Thyroid gland (tissue), 4 donors: Measurements from ENCODE around the gene TANGO2. TPM values are rescaled to one million over a fixed set of nuclear protein-coding genes. Genes with fewer than 3 reads are reported as not detected.

Experiments
- DNase-seq, 2 donors: peaks; one replicate each; pipeline ENCODE4 v3.0.0-alpha.2; 2019
- H3K27ac ChIP-seq, 3 donors: fragments of 200-600 bp; sonication (generic); 1 replicate in 2 of 3; 2 replicates in 1 of 3; pipeline ENCODE4 v1.5.1; 2016 to 2019; ENCODE audit warnings: mild to moderate bottlenecking in 1 of 3, moderate library complexity in 1 of 3
- H3K27me3 ChIP-seq: fragments of 200-600 bp; sonication (generic); one replicate; pipeline ENCODE4 v1.5.1; 2019
- H3K36me3 ChIP-seq, 2 donors: fragments of 200-600 bp; sonication (generic); one replicate each; pipeline ENCODE4 v1.5.1; 2016 to 2019
- H3K4me1 ChIP-seq, 2 donors: fragments of 200-600 bp; sonication (generic); one replicate each; pipeline ENCODE4 v1.5.1; 2017 to 2019
- H3K4me3 ChIP-seq, 3 donors: fragments of 200-600 bp; sonication (generic); replicated peaks in 1 of 3; 1 replicate in 2 of 3; 2 replicates in 1 of 3; pipeline ENCODE4 v1.5.1; 2016; ENCODE audit warnings: mild to moderate bottlenecking in 1 of 3
- H3K9me3 ChIP-seq: fragments of 200-600 bp; sonication (generic); one replicate; pipeline ENCODE4 v1.5.1; 2017
- POLR2A ChIP-seq, 2 donors: fragments of 450-650 bp; IDR thresholded peaks; one replicate each; pipeline ENCODE4 v1.6.1; 2017; ENCODE audit warnings: antibody characterized with exemption in 2 of 2, mild to moderate bottlenecking in 2 of 2, moderate library complexity in 1 of 2
- whole genome bisulfite sequencing, 2 donors: methylation state at CpG; one replicate each; pipeline ENCODE4 v1.1.5; 2017; 5-methylcytosine and 5-hydroxymethylcytosine counted together
- intact Hi-C: fragments of 100-400 bp; cut with DNase I; formaldehyde crosslinking; loops from one replicate; pipeline ENCODE4 v1.15.1; 2023
- total RNA-seq, 4 donors: library from RNA; depleted of rRNA; stranded (reverse); fragments of >200 nt; gene quantifications; one replicate each; pipeline ENCODE4 v1.2.3, GENCODE V29; 2016
- TF ChIP-seq, protein P1 (sequence below), 6 experiments: fragments of 200-600 bp in 3 of 6; fragments of 450-650 bp in 3 of 6; sonication (generic) in 3 of 6; IDR thresholded peaks; one replicate each; pipeline ENCODE4 v1.5.1; 2016 to 2019; ENCODE audit warnings: antibody characterized with exemption in 6 of 6, mild to moderate bottlenecking in 2 of 6, inconsistent platforms in 1 of 6, moderate library complexity in 1 of 6

TANGO2 gene, protein sequence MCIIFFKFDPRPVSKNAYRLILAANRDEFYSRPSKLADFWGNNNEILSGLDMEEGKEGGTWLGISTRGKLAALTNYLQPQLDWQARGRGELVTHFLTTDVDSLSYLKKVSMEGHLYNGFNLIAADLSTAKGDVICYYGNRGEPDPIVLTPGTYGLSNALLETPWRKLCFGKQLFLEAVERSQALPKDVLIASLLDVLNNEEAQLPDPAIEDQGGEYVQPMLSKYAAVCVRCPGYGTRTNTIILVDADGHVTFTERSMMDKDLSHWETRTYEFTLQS
- 10 to 100 TPM; 50.3 to 82.7 (median 65.2) TPM for total RNA-seq

DNA sequence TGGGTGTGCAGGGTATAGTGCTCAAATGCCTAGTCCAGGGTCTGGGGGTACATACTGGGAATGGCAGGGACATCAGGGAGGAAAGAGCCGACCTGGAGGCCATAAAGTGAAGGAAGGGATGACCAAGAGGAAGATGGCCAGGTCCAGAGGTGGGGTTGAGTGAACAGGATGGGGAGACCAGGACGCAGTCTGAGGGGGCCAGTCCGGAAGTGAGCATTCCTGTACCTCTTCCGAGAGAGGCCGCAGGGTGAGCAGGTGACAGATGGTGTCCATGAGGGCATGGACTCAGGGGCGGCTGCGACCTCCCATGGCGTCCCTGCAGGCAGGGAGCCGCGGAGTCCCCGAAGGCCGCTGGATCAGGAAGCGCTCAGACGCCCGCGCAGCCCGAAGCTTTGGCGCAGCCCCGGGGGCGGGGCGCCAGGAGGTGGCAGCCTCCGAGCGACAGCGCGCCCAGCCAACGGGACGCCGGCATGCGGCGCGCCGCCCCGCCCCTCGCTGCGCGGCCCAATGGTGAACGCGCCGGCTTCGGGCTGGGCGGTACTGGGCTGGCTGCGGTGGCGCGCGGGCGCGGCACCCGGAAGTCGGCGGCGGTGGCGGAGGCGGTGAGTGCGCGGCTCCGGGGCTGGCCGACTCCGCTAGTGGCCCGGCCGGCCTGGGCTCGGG lies at the start of gene TANGO2:
TSS of gene TANGO2 (plus strand) at position 578 of the 663 bp plus-strand sequence. CDS start 15,689 bp downstream, outside the sequence.
- peak within 1 kb of the TSS; percentile 72 to 99 (median 98) for H3K4me3 ChIP-seq
- WGBS, 2 donors: 3 to 4% methylated on average over 5 of the region's 61 CpGs
- H3K27ac ChIP-seq: peak within 1 kb of the TSS; percentile 94 to 96 (median 96)
- intact Hi-C loops: loop anchor here (10.0 kb wide), 1 partner anchor 94 kb away; the partner anchor contains the start of genes RANBP1 and TRMT2A
- no peaks in the 10 kb centered on the region for H3K9me3 ChIP-seq
- H3K4me1 ChIP-seq: peaks cover 18 to 35% of the 10 kb centered on the region in 2 donors
- no peaks in the 10 kb centered on the region for H3K27me3 ChIP-seq
- no peaks in the 10 kb centered on the region for H3K36me3 ChIP-seq
- peak; percentile 93 for DNase-seq
- peak; percentile 89 to 96 for TF ChIP-seq POLR2A (IDR thresholded peaks at IDR 0.05)
- TF ChIP-seq, protein P1, sequence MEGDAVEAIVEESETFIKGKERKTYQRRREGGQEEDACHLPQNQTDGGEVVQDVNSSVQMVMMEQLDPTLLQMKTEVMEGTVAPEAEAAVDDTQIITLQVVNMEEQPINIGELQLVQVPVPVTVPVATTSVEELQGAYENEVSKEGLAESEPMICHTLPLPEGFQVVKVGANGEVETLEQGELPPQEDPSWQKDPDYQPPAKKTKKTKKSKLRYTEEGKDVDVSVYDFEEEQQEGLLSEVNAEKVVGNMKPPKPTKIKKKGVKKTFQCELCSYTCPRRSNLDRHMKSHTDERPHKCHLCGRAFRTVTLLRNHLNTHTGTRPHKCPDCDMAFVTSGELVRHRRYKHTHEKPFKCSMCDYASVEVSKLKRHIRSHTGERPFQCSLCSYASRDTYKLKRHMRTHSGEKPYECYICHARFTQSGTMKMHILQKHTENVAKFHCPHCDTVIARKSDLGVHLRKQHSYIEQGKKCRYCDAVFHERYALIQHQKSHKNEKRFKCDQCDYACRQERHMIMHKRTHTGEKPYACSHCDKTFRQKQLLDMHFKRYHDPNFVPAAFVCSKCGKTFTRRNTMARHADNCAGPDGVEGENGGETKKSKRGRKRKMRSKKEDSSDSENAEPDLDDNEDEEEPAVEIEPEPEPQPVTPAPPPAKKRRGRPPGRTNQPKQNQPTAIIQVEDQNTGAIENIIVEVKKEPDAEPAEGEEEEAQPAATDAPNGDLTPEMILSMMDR (IDR thresholded peaks at IDR 0.05): no peak

DNA sequence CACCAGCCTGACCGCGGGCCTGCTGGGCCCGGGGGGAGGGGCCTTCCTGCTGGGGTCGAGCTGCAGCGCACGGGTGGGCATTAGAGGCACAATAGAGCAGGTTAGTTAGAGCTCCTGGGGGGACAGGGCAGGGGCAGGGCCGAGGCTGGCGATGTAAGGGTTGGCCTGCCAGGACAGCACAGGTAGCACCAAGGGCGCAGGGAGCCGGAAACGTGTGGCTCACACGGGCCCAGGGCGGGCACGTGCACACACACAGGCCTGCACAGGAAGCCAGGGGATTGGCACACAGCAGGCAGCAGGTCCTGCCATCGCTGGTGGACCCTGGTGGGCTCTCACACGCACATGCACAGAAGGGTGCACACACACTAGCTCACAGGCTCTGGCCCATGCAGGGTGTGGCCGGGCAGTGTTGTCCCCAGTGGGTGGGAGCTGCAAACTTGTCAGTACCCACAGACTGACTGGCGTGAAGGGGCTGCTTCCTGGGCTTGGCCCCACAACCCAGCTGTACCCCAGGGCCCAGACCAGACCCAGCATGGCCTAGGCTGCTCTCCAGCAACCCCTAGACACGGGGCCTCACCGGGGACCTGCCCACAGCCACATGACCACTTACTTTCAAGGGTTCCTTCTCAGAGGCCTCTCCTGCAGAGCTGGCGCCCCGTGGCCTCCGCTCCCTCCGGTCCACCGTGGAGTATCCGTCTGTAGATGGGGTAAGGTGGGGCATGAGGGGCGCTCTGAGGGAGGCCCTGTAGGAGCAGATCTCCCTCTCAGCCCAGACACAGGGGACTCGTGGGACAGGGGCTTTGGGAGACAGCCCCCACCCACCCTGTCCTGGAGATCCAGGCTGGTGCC lies 49.4 kb upstream of the TANGO2 start:
- Histone ChIP-seq H3K4me3 (no peak overlapping the region), H3K36me3 (peaks cover 12 to 31% of the 10 kb centered on the region in 2 donors), H3K9me3 (no peaks in the 10 kb centered on the region), H3K27ac (peak overlapping the region; percentile 27 to 46 (median 36)), H3K27me3 (no peaks in the 10 kb centered on the region), H3K4me1 (peaks cover 0 to 20% of the 10 kb centered on the region in 2 donors)
- peak; percentile 63 to 74 for DNase-seq
- WGBS, 2 donors: 44 to 50% methylated on average over 10 to 18 of the region's 28 CpGs
- TF ChIP-seq, protein P1 (IDR thresholded peaks at IDR 0.05): no peak
- no peak for TF ChIP-seq POLR2A (IDR thresholded peaks at IDR 0.05)
- intact Hi-C loops: loop anchor here (2.0 to 10.0 kb wide), 3 partner anchors 41 to 313 kb away; no protein-coding TSS in a partner anchor

DNA sequence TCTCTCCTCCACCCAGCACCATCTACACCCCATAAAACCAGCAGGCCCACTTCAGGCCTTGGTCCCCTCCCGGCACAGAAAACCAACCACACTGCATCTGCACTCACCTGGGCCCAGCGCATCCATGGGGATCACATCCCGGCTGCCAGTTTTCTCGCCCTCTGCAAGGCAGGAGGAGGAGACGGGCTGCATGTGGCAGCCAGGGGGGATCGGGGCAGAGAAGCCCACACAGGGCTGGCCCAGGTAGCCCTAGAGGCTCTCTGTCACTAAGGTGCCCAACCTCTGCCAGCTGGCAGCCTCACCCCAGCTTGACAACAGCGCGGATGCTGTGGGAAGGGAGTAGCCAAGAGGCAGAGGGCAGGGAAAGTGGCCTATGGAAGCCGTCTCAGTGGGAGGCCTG lies 48.7 kb upstream of the TANGO2 start:
- WGBS, 2 donors: 91 to 95% methylated on average over 9 of the region's 9 CpGs
- Histone ChIP-seq H3K27ac (peak overlapping the region; percentile 27 to 46 (median 36)), H3K36me3 (peaks cover 12 to 35% of the 10 kb centered on the region in 2 donors), H3K27me3 (no peaks in the 10 kb centered on the region), H3K4me1 (peaks cover 0 to 20% of the 10 kb centered on the region in 2 donors), H3K9me3 (no peaks in the 10 kb centered on the region), H3K4me3 (no peak overlapping the region)
- intact Hi-C loops: loop anchor here (10.0 kb wide), 2 partner anchors 153 to 313 kb away; no protein-coding TSS in a partner anchor
- peak in 1 of 2 donors; percentile 22 for DNase-seq
- TF ChIP-seq, protein P1 (IDR thresholded peaks at IDR 0.05): no peak
- no peak for TF ChIP-seq POLR2A (IDR thresholded peaks at IDR 0.05)

DNA sequence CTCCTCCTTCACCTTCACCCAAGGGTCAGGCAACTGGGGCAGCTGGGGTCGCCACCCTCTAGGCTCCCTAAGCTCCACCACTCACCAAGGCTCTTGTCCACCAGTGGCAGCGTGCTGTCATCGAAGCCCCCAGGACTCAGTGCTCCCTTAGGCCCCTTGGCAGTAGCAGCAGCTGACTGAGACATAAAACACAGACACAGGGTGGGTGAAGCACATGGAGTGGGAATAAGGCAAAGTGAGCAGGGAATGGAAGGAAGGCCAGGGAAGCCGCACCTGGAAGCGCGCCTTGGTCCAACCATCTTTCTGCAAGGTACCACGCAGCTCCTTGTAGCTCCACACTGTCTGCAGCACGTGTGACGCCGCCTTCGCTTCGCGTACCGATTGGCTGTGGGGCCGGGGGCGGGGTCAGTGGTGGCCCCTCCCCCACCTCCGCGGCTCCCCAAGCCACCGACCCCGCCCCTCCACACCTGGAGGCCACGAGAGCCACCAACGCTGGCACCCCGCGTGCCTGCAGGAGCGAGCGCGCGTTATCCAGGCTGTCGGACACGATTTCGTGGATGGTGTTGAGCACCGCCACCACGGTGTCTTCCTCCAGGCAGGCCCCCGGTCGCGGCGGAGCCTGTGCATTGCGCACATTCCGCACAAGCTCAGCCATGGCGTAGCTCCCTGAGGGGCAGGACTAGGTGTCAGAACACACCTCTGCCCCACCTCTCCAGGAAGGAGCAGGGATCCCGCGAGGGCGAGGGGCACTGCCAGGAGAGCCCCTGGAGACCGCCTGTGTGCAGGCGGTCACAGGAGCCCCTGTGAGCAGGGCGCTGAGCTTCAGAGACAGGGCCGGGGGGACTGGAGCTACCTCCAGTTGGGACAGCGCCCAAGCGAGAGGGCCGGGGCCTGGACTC lies 48.0 kb upstream of the TANGO2 start:
- no peak for TF ChIP-seq POLR2A (IDR thresholded peaks at IDR 0.05)
- TF ChIP-seq, protein P1 (IDR thresholded peaks at IDR 0.05): no peak
- no peak for DNase-seq
- no peaks in the 10 kb centered on the region for H3K9me3 ChIP-seq
- H3K27ac ChIP-seq: peak overlapping the region in 1 of 3 donors; percentile 36
- 92 to 94% methylated on average over 18 to 25 of the region's 50 CpGs for WGBS, 2 donors
- no peak overlapping the region for H3K4me3 ChIP-seq
- intact Hi-C loops: loop anchor here (10.0 kb wide), 2 partner anchors 152 to 312 kb away; no protein-coding TSS in a partner anchor
- H3K27me3 ChIP-seq: no peaks in the 10 kb centered on the region
- H3K36me3 ChIP-seq: peaks cover 12 to 37% of the 10 kb centered on the region in 2 donors
- peaks cover 0 to 20% of the 10 kb centered on the region in 2 donors for H3K4me1 ChIP-seq
